ENCODE measurements around the gene TMEM69. TPM values are rescaled to one million over a fixed set of nuclear protein-coding genes. Genes with fewer than 3 reads are reported as not detected.
A peak's percentile ranks its signal among the peaks of the same experiment; 100 is the strongest.

Gene TMEM69
- total and polyA plus RNA-seq, 2 of the 13 experiments (the other 11 are each of a cell fraction or from before 2014, with no cell fraction given), result 25.4 to 135 TPM

GRCh38 chr1:45684402-45684801, 3.6 kb upstream of the TMEM69 start (continued):
- TF ChIP-seq ZNF276 (CRISPR knock-in tag; IDR thresholded peaks at IDR 0.05; ENCODE audit: low read depth) (no peak), ATM (IDR thresholded peaks at IDR 0.05; ENCODE audit: borderline replicate concordance) (no peak), DRAP1 (CRISPR knock-in tag; IDR thresholded peaks at IDR 0.05) (no peak), CCDC6 (CRISPR knock-in tag; IDR thresholded peaks at IDR 0.05) (no peak), ZNF331 (CRISPR knock-in tag; IDR thresholded peaks at IDR 0.05) (no peak), ZBTB37 (CRISPR knock-in tag; IDR thresholded peaks at IDR 0.05) (no peak), CHD2 (IDR thresholded peaks at IDR 0.05; ENCODE audit: low read depth, low read length) (no peak), ONECUT2 (CRISPR knock-in tag; IDR thresholded peaks at IDR 0.05) (peak; percentile 80), DMAP1 (CRISPR knock-in tag; IDR thresholded peaks at IDR 0.05) (no peak), SMAD1 (CRISPR knock-in tag; IDR thresholded peaks at IDR 0.05; ENCODE audit: borderline replicate concordance, low read depth) (no peak), ZBTB10 (CRISPR knock-in tag; IDR thresholded peaks at IDR 0.05; ENCODE audit: borderline replicate concordance) (no peak)

All from HepG2 (cell line).